ENCODE measurements around the gene SFT2D3. TPM values are rescaled to one million over a fixed set of nuclear protein-coding genes. Genes with fewer than 3 reads are reported as not detected.
A peak's percentile ranks its signal among the peaks of the same experiment; 100 is the strongest.

SFT2D3 gene
- total RNA-seq, 2 donors from 2014 or later = 5.5 to 10.1 TPM

DNA sequence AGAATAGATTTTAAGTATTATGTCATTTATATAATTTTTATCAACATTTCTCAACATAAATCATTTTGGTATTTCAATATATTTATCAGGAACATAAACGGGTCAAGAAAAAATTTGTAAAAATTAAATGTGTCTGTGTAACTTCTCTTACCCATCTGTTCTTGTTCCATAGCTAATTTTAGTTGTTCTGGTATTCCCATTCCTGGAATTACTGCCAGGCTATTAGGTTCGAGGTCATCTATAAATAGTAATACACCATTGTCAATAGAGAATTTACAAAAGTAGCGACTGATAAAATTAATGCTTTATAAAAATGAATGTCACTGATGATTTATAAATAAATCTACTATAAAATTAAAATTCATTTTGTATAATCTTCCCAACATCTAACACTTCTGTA, 21.5 kb downstream of the SFT2D3 start:
- Histone ChIP-seq H3K27me3 (ENCODE audit: control insufficient read depth, insufficient read depth, low read length, poor library complexity, severe bottlenecking) (no peaks in the 10 kb centered on the region), H3K36me3 (ENCODE audit: control insufficient read depth, insufficient read depth, low read length) (peaks cover 91% of the 10 kb centered on the region), H3K27ac (ENCODE audit: low read depth, low read length) (no peak overlapping the region), H3K9me3 (ENCODE audit: control insufficient read depth, low read length) (no peaks in the 10 kb centered on the region), H3K4me1 (ENCODE audit: control insufficient read depth, insufficient read depth, low read length) (no peaks in the 10 kb centered on the region), H3K9ac (ENCODE audit: extremely low read depth, low read length, poor library complexity, severe bottlenecking) (no peak overlapping the region), H3K4me3 (ENCODE audit: low read length) (no peak overlapping the region)
- Mint-ChIP-seq H3K4me3 (no peak overlapping the region), H3K36me3 (ENCODE audit: low read depth) (peaks cover 63% of the 10 kb centered on the region), H3K27me3 (ENCODE audit: insufficient read depth) (no peaks in the 10 kb centered on the region), H3K4me1 (no peaks in the 10 kb centered on the region), H3K27ac (no peak overlapping the region), H3K9me3 (no peaks in the 10 kb centered on the region)
- no peak for DNase-seq
- WGBS, 2 experiments (ENCODE audit: insufficient coverage in 1 of 2, insufficient read length in 1 of 2) = 92% methylated on average over 2 of the region's 3 CpGs; no CpG with 5 or more reads in 1 of the 2 experiments
- TF ChIP-seq, protein P1, sequence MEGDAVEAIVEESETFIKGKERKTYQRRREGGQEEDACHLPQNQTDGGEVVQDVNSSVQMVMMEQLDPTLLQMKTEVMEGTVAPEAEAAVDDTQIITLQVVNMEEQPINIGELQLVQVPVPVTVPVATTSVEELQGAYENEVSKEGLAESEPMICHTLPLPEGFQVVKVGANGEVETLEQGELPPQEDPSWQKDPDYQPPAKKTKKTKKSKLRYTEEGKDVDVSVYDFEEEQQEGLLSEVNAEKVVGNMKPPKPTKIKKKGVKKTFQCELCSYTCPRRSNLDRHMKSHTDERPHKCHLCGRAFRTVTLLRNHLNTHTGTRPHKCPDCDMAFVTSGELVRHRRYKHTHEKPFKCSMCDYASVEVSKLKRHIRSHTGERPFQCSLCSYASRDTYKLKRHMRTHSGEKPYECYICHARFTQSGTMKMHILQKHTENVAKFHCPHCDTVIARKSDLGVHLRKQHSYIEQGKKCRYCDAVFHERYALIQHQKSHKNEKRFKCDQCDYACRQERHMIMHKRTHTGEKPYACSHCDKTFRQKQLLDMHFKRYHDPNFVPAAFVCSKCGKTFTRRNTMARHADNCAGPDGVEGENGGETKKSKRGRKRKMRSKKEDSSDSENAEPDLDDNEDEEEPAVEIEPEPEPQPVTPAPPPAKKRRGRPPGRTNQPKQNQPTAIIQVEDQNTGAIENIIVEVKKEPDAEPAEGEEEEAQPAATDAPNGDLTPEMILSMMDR (conservative IDR thresholded peaks at IDR 0.05) = no peak

DNA sequence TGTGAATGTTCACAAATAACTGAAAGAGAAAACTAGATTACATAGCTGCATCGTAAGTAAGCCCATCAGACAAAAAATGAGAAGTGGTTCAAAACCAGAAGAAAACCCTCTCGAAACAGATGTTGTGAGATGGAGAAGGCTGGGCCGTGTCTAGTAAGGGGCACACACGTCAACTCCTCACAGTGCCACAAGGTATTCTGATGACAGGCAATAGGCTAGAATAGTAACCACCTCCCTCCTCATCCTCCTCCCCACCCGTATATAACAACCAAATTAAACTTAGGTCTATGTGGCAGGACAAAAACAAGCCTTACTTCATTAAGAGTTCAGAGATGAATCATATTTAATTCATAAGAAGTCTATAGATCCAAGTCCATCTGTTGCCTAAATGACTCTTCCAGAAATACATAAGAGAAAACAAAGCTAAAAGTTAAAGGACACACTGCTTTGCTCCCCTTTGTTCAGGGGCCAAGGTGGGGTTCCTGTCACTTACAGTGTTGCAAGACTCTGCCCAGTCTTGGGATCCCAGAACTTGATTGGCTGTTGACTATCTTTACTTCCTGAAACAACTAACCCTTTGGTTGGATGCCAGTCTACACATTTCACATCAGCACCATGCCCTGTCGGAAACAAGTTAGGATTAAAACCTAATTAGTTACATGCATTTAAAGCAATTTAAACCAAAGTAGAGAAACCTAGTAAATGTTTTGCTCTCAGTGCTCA, 25.0 kb downstream of the SFT2D3 start:
- peaks cover 51% of the 10 kb centered on the region for H3K36me3 Mint-ChIP-seq (ENCODE audit: low read depth)
- H3K27ac Mint-ChIP-seq = no peak overlapping the region
- TF ChIP-seq, protein P1 (conservative IDR thresholded peaks at IDR 0.05) = no peak

DNA sequence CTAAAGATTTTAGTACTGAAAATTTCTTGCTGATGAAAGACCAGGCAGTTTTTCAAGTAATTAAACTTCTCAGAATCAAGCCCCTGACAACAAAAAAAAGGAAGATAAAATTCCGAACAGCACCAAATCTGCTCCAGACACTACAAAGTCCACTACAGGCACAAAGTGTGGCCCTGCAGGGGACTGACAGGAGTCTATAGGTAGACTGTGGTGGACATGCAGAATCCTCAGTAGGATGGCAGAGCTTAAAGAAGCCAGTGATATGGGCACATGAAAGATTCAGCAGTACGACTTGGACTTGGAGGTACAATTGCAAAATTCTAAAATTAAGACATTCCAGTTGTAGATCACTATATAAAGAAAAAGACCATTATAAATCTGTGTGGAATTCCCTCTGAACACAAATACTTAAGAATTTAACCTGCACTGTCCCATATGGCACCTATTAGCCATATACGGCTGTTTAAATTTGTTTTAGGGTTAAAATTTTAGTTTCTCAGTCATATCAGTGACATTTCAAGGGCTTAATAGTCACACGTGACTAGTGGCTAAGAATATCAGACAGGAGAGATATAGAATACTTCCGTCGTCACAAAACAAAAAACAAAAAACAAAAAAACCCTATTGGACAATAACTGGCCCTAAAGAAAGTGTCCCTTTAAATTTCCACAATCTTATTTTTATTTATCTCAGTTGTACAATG, 32.0 kb downstream of the SFT2D3 start:
- WGBS, 2 experiments (ENCODE audit: insufficient coverage in 1 of 2, insufficient read length in 1 of 2) = 95% methylated on average over 6 of the region's 6 CpGs; no CpG with 5 or more reads in 1 of the 2 experiments
- no peaks in the 10 kb centered on the region for H3K4me1 ChIP-seq (ENCODE audit: control insufficient read depth, insufficient read depth, low read length)
- DNase-seq = no peak
- Mint-ChIP-seq H3K27ac (no peak overlapping the region), H3K4me3 (no peak overlapping the region), H3K4me1 (no peaks in the 10 kb centered on the region), H3K27me3 (ENCODE audit: insufficient read depth) (no peaks in the 10 kb centered on the region), H3K9me3 (no peaks in the 10 kb centered on the region), H3K36me3 (ENCODE audit: low read depth) (peaks cover 51% of the 10 kb centered on the region)
- TF ChIP-seq, protein P1 (conservative IDR thresholded peaks at IDR 0.05) = no peak
- H3K4me3 ChIP-seq (ENCODE audit: low read length) = no peak overlapping the region
- H3K9ac ChIP-seq (ENCODE audit: extremely low read depth, low read length, poor library complexity, severe bottlenecking) = no peak overlapping the region
- H3K27ac ChIP-seq (ENCODE audit: low read depth, low read length) = peak overlapping the region; percentile 19
- H3K27me3 ChIP-seq (ENCODE audit: control insufficient read depth, insufficient read depth, low read length, poor library complexity, severe bottlenecking) = no peaks in the 10 kb centered on the region
- peaks cover 67% of the 10 kb centered on the region for H3K36me3 ChIP-seq (ENCODE audit: control insufficient read depth, insufficient read depth, low read length)
- H3K9me3 ChIP-seq (ENCODE audit: control insufficient read depth, low read length) = no peaks in the 10 kb centered on the region

More for the DNA sequence above, 25.0 kb downstream of the SFT2D3 start:
- H3K9me3 ChIP-seq (ENCODE audit: control insufficient read depth, low read length) = no peaks in the 10 kb centered on the region
- H3K9ac ChIP-seq (ENCODE audit: extremely low read depth, low read length, poor library complexity, severe bottlenecking) = no peak overlapping the region
- no peaks in the 10 kb centered on the region for H3K27me3 Mint-ChIP-seq (ENCODE audit: insufficient read depth)
- H3K4me1 Mint-ChIP-seq = no peaks in the 10 kb centered on the region
- DNase-seq = no peak
- H3K36me3 ChIP-seq (ENCODE audit: control insufficient read depth, insufficient read depth, low read length) = peaks cover 75% of the 10 kb centered on the region
- no peaks in the 10 kb centered on the region for H3K27me3 ChIP-seq (ENCODE audit: control insufficient read depth, insufficient read depth, low read length, poor library complexity, severe bottlenecking)
- H3K4me3 Mint-ChIP-seq = no peak overlapping the region
- WGBS, 2 experiments (ENCODE audit: insufficient coverage in 1 of 2, insufficient read length in 1 of 2) = 93 to 95% methylated on average over 5 to 6 of the region's 6 CpGs
- H3K4me1 ChIP-seq (ENCODE audit: control insufficient read depth, insufficient read depth, low read length) = no peaks in the 10 kb centered on the region
- H3K9me3 Mint-ChIP-seq = no peaks in the 10 kb centered on the region
- no peak overlapping the region for H3K4me3 ChIP-seq (ENCODE audit: low read length)
- no peak overlapping the region for H3K27ac ChIP-seq (ENCODE audit: low read depth, low read length)

Data from endodermal cell (in vitro differentiated cells).